ENCODE data around the gene MAP6. TPM values are rescaled to one million over a fixed set of nuclear protein-coding genes. Genes with fewer than 3 reads are reported as not detected.

The MAP6 gene
- total and polyA plus RNA-seq, 2 of the 13 experiments (the other 11 are each of a cell fraction or from before 2014, with no cell fraction given), result 0.04 TPM; not detected in 1

- TF ChIP-seq THYN1 (CRISPR knock-in tag; IDR thresholded peaks at IDR 0.05; ENCODE audit: borderline replicate concordance, low read depth) (no peak), ARNTL (CRISPR knock-in tag; IDR thresholded peaks at IDR 0.05) (no peak), ZSCAN25 (CRISPR knock-in tag; IDR thresholded peaks at IDR 0.05) (no peak), EZH2 (conservative IDR thresholded peaks at IDR 0.05; ENCODE audit: low read depth, low read length) (no peak), ZNF674 (CRISPR knock-in tag; IDR thresholded peaks at IDR 0.05; ENCODE audit: low read depth) (no peak), ZFP90 (CRISPR knock-in tag; IDR thresholded peaks at IDR 0.05; ENCODE audit: borderline replicate concordance) (no peak), ZNF777 (CRISPR knock-in tag; IDR thresholded peaks at IDR 0.05) (no peak), ZNF552 (CRISPR knock-in tag; IDR thresholded peaks at IDR 0.05; ENCODE audit: borderline replicate concordance) (no peak), FOXM1 (CRISPR knock-in tag; IDR thresholded peaks at IDR 0.05) (no peak), BHLHE40 (IDR thresholded peaks at IDR 0.05; ENCODE audit: low read length) (no peak), ZNF234 (CRISPR knock-in tag; conservative IDR thresholded peaks at IDR 0.05) (no peak), RFX5 (IDR thresholded peaks at IDR 0.05; ENCODE audit: low read depth, low read length) (no peak), ZNF382 (CRISPR knock-in tag; IDR thresholded peaks at IDR 0.05; ENCODE audit: borderline replicate concordance) (no peak), RFXANK (CRISPR knock-in tag; IDR thresholded peaks at IDR 0.05) (no peak), DDIT3 (CRISPR knock-in tag; IDR thresholded peaks at IDR 0.05) (no peak), HDAC2 (CRISPR knock-in tag; IDR thresholded peaks at IDR 0.05) (no peak), GATAD1 (CRISPR knock-in tag; IDR thresholded peaks at IDR 0.05) (0 out of 2 replicates have a peak, but pooled peaks have one; percentile 30), ZNF136 (CRISPR knock-in tag; IDR thresholded peaks at IDR 0.05; ENCODE audit: low read depth) (no peak), ZFYVE20 (CRISPR knock-in tag; IDR thresholded peaks at IDR 0.05; ENCODE audit: borderline replicate concordance, low read depth) (no peak), LCORL (IDR thresholded peaks at IDR 0.05) (no peak), LCORL (CRISPR knock-in tag; IDR thresholded peaks at IDR 0.05) (peak; percentile 69; the same call in 1 of the 2 replicates), NFIC (IDR thresholded peaks at IDR 0.05; ENCODE audit: low read length) (no peak), PAWR (CRISPR knock-in tag; IDR thresholded peaks at IDR 0.05; ENCODE audit: borderline replicate concordance) (no peak), JUNB (CRISPR knock-in tag; IDR thresholded peaks at IDR 0.05; ENCODE audit: borderline replicate concordance) (0 out of 2 replicates have a peak, but pooled peaks have one; percentile 24), ARHGAP35 (CRISPR knock-in tag; IDR thresholded peaks at IDR 0.05; ENCODE audit: borderline replicate concordance) (no peak)
- TF ChIP-seq, protein P1, sequence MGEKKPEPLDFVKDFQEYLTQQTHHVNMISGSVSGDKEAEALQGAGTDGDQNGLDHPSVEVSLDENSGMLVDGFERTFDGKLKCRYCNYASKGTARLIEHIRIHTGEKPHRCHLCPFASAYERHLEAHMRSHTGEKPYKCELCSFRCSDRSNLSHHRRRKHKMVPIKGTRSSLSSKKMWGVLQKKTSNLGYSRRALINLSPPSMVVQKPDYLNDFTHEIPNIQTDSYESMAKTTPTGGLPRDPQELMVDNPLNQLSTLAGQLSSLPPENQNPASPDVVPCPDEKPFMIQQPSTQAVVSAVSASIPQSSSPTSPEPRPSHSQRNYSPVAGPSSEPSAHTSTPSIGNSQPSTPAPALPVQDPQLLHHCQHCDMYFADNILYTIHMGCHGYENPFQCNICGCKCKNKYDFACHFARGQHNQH (CRISPR knock-in tag; IDR thresholded peaks at IDR 0.05), result no peak
- TF ChIP-seq, protein P2, sequence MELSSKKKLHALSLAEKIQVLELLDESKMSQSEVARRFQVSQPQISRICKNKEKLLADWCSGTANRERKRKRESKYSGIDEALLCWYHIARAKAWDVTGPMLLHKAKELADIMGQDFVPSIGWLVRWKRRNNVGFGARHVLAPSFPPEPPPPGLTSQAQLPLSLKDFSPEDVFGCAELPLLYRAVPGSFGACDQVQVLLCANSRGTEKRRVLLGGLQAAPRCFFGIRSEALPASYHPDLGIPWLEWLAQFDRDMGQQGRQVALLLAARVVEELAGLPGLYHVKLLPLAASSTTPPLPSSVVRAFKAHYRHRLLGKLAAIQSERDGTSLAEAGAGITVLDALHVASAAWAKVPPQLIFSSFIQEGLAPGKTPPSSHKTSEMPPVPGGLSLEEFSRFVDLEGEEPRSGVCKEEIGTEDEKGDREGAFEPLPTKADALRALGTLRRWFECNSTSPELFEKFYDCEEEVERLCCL (CRISPR knock-in tag; IDR thresholded peaks at IDR 0.05; ENCODE audit: borderline replicate concordance), result no peak
- TF ChIP-seq, protein P3, sequence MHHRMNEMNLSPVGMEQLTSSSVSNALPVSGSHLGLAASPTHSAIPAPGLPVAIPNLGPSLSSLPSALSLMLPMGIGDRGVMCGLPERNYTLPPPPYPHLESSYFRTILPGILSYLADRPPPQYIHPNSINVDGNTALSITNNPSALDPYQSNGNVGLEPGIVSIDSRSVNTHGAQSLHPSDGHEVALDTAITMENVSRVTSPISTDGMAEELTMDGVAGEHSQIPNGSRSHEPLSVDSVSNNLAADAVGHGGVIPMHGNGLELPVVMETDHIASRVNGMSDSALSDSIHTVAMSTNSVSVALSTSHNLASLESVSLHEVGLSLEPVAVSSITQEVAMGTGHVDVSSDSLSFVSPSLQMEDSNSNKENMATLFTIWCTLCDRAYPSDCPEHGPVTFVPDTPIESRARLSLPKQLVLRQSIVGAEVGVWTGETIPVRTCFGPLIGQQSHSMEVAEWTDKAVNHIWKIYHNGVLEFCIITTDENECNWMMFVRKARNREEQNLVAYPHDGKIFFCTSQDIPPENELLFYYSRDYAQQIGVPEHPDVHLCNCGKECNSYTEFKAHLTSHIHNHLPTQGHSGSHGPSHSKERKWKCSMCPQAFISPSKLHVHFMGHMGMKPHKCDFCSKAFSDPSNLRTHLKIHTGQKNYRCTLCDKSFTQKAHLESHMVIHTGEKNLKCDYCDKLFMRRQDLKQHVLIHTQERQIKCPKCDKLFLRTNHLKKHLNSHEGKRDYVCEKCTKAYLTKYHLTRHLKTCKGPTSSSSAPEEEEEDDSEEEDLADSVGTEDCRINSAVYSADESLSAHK (CRISPR knock-in tag; IDR thresholded peaks at IDR 0.05; ENCODE audit: borderline replicate concordance), result no peak
These were observed 37.5 kb upstream of the MAP6 start (continued) for GRCh38 chr11:75706260-75706729.
